ENCODE results near the gene KDM5C.

Gene KDM5C

DNA sequence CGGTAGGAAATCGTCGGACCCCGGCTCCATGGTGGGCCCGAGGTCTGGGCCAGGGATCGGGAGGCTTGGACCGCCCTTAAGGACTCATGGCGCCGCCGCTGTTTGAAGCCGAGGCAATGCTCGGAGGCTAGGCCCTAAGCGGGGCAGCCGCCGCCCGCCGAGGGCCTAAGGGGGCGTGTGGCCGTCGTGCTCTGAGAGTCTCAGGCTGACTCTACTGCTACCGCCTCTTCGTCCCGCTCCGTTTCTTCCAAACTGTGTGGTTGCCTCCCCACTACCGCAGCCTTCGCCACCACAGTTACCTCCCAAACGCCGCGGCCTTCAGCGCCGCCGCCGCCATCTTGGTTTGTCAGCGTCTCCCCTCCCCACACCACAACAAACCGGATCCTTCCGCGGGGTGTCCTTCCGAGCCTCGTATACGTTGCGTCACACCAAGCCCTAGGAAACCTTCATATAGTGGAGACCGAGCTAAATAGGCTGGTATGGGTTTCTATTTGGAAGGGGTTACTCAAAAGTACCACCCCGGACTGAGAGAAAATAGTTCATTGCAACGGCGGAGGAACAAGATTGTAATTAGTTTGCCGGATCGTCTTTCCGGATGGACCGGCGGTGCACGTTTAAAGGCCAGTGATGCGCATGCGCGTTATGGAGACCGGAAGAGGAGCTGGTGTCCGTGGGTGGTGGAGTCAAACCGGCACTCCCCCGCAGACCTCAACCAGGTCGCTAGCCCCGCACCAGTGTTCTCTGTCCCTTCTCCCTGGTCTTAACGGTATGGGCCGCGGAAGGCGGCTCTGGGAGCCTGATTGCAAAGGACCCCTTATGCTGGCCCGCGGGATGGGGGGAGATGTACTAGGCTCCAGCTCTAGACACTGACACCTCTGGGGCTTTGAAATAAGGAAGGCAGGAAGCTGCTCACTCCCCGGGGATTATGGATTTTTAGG lies at the start of gene KDM5C:
KDM5C (minus strand) TSS at position 348 of the 938 bp plus-strand sequence; CDS start at position 30, 318 bp downstream.
- DNase-seq = peak; percentile 95

DNA sequence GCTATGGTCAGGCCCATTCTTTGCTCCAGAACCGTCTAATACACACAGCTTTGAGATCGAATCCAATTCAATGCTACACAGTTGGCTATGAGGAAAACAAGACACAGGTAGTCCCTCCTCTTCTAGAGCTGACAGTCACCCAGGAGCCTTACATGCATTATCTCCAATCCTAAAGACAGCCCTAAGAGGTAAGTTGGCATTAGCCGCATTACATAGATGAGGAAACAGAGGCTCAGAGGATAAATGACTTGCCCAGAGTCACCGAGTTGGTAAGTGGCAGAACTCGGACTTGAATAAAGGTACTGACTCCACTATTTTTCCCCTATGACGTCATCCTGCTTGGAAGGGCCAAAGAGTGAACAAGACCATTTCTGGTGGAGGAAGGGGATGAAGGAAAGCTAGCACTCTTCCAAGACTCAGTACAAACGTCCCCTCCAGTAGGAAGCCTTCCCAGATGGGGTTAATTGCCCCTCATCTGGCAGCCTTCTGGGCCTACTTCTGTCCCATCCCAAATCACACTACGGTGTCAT lies 47.9 kb upstream of the KDM5C start:
- no peak for DNase-seq

DNA sequence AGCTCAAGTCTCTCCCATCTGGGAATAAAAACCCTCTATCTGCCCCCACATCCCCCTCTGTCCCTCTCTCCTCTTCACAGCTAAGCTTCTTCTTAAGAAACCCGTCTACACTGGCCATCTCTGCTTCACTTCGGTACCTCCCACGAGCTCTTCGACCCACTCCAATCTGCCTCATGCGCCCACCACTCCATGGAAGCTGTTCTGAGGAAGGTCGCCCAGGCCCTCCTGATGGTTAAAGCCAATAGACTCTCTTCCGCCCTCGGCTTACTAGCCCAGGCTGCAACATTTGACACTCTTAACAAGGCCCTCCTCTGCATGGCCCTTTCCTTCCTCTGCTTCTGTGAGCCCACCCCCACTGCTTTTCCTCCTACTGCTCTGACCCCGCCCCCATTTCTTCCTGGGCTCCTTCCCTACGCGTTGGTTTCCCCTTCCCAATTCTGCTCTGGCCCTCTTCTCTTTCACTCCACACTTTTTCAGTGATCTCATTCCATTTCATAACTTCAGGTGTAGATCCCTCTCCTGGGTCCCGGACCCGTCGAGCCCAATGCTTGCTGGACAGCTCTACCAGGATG lies 44.6 kb upstream of the KDM5C start:
- no peak for DNase-seq

DNA sequence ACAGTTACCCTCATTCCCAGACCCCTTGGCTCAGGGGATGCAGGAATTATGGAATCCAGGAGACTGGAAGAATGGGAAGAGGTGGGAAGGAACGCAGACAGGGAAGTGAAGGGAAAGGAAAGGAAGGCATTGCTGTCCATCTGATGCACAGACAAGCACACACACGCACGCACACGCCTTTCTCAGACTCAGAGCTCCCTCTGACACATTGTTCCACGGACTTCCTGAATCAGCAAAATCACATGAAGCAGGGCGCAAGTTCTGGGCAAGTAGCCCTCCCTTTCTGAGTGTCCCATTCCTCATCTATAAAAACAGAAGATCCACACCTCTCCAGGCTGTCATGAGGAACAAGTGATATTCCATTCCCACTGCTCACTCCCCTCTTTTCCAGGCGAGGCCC lies 43.2 kb upstream of the KDM5C start:
- no peak for DNase-seq

DNA sequence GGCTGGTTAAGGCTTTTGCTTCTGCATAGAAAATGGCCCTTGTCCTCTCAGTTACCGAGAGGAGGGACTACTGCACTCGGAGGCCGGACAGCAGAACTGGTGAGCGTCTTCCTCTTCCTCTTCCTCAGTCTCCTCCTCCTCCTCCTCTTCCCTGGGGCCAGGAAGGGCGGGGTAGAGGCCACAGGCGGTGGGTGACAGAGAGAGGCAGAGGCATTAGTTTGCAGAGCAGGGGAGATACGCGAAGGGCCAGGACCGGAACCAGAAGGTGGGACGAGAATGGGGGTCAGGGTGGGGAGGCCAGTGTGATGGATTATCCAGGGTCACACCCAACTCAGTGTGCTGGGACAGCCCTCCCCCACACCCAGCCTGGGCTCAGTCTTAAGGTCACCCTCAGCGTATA lies 41.9 kb upstream of the KDM5C start:
- DNase-seq = no peak

DNA sequence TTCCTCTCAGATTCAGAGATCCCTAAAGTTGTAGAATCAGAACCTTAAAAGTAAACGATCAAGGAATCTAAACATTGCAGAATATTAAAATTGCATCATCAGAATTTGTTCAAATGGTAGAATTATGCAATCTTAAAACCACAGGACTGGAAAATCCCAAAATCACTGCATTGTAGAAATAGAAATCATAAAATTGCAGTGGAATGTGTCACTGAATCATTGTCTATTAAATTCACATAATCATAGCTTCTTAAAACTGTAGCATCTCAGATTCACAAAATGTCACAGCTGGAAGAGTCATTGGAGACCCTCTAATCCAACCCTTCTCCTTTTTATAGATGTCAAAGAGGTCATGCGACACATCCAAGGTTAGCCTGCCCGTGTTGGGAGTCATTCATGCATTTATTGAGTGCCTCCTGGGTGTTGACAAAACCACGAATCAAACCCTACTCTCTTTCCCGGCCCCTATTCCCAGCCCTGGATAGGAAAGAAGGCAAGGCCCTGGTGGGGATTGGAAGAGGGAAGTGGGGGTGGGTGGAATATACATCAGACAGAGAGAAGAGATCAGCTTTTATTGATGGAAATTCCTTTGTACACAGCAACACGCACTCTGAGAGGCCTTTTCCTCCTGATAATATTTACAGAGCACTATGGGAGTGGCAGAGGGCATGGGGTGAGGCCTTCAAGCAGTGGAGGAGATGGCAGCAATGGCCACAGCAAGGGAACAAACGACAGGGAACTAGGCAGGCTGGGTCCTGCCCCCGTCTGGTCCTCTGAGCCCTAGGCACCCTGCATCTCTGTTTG lies 41.0 kb upstream of the KDM5C start:
- DNase-seq = no peak

DNA sequence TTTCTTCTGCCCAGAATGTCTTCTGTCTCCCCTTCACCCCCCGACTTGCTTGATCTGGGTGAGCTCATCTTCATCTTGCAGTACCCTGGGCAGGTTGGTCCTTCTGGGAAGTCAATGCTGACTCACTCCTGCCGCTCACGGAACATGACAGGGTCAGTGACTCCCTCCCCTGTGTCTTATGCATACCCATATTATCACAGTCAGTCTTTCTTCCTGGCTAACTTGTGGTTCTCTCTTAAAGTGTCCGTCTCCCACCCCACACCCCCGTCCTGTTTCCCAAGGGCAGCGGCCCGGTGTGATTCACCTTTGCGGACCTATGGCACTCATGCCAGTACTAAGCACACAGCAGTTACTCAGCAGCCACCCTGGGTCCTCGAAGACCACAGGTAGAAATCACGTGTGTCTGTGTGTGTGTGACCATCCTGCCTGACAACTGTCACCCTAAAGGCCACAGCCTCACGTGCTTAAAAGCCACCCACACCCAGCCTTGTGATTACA lies 38.6 kb upstream of the KDM5C start:
- DNase-seq = no peak

DNA sequence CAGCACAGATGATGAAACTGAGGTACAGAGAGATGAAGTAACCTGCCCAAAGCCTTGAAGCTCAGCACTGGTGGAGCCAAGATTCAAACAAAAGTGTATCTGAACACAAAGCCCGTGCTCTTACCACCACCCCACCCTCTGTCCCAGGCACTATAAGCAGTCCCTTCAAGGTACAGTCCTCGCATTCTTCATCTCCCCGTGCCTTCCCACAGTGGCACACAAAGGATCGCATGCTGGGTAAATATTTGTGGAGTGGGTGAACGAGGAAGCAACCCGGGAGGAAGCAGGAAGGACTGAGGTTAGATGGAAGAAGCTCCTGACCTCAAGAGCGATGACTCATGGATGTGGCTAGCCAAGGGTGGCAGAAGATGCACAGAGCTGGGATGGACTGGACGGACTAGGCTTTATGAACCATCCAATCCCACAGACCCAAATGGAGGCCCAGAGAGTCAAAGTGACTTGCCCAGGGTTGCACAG lies 37.9 kb upstream of the KDM5C start:
- no peak for DNase-seq

DNA sequence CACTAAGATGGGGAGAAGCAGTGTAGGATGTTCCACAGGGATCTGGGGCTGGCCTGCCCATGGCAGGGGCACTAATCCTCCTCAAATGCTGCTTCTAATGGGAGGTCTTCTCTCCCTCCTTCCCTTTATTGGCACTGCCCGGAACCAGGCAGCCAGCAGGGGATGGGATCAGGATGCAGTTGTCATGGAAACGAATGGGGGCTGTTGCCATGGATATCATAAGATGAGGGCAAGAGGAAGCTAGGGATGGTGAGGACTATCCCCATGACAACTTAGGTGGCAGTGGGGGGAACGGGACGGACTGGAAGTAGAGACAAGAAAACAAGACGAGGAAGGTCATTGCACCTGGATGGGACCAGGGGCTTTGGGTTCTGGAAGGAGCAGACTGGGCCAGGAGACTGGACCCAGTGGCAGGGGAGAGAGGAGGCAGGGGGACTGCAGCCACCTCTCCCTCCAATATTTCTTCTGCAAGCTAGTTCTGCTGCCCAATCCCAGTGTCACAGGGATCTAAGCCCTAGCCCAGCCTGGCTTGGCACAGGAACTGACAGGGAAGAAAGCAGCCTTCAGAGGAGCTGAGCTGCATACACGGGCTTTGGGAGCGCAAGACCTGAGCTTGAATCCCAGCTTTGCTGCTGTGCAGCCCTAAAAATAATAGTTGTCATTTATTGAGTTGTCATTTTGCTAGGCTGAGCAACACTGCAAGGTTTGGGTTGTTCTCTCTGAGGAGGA lies 37.3 kb upstream of the KDM5C start:
- DNase-seq = no peak

DNA sequence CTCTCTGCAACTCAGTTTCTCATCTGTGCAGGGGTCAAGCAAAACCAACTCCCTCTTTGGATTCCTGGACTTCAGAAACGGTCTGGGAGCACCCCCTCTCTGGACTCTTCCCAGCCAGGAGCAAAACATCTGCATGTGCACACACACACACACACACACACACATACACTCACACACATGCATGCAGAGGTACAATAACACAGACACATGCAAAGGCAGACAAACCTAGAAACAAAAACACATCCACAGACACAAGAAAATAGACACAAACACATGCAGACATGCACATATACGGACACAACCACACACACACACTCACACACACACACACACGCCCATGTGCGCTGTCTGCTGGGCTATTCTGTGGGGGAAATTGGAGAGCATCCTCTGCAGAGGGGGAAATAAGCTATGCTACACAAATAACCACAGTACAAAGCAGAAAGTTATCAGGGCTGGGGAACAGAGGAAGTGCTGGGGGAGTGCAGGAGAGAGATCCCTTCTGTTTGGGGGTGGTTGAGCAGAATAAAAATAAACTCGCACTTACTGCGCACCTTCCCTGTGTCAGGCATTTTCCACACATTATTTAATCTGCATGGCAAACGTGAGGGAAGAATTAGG lies 36.5 kb upstream of the KDM5C start:
- DNase-seq = no peak

DNA sequence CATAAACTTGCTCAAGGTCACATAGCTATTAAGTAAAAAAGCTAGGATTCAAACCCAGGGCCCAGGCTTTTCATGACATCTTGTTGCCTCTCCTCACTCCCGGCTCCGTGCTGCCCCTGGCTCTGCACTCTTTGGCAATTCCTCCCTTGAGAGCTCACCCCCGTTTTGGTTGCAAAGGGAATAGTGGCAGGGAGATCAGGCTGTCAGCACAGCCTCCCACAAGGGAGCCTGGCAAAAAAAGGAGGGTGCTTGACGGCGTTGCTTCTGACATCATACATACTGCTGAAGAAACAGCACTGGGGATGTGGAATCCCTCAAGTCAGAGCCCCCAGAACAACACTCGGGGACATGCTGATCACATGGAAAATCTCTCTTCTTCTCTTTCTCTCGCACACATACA lies 35.8 kb upstream of the KDM5C start:
- no peak for DNase-seq

DNA sequence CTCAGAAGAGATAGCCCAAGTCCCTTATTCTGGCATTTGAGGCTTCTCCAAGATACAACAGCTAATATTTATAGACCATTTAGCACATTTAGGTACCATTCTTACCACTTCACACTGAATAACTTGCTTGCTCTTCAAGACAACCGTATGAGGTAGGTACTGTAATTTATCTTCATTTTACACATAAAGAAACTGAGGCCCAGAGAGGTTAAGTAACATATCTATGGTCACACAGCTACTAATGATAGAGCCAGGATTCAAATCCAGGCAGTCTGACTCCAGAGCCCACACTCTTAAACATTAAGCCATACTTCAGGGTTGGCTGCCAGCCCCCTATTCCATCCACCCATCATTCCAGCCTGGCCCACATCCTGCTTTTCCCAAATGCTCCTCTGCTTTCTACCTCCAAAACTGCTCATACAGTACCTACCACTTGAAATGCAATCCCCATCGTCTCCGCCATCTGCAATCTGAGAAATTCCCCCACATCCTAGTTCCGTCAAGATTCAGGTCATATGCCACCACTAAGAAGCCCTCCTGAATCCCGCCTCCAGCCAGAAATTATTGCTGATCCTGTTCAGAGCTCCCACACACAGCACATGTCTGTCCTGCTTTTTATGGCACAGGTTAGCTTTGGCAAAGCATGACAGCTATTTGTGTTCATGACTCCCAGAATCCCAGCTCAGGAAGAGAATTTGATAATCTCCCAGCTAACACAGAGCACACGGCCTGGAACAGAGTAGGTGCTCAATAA lies 32.8 kb upstream of the KDM5C start:
- DNase-seq = no peak

DNA sequence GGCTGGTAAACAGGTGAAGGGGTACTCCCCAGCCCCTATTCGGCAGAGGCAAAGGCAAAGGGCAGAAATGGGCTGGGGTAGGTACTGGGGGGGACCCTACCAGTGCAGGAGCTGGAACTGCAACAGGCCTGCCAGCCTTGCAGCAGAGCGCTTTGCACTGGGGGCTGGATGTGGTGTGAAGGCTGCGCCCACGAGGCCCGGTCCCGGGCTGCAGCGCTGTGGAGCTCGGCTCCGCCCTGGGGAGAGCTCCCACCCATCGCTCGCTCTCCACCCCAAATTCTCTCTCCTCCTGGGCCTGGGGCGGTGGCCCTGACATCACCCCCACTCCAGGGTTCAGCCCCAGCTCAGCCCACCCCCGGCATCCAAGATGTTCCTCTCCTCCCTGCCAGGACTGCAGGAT lies 32.2 kb upstream of the KDM5C start:
- DNase-seq = no peak

DNA sequence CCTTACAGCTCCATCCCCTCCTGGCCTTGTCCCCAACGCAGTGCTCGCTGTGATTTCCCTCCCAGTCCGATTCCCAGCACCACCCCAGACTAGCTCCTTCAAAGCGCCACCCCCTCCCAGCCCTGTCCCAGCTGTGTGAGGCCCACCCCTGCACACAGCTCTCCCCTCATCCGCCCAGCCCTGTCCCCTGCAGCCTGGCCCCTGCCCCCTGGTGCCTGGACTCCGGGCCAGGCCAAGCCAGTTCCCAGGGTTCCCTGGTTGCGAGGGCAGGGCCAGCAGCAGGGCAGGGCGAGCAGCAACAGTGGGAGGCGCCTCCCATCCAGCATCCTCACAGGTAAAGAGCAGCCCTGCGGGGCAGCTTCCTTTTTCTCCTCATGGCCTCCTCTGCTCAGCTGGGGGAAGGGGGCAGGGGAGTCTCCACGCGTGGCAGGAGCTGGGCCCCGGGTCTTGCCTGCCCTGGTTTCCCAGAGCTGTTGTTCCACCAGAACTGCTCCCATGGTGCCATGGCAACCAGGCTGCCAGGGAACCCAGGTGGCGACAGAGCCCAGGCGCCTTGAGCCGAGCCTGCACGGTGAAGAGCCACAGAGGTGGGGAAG lies 31.5 kb upstream of the KDM5C start:
- no peak for DNase-seq

DNA sequence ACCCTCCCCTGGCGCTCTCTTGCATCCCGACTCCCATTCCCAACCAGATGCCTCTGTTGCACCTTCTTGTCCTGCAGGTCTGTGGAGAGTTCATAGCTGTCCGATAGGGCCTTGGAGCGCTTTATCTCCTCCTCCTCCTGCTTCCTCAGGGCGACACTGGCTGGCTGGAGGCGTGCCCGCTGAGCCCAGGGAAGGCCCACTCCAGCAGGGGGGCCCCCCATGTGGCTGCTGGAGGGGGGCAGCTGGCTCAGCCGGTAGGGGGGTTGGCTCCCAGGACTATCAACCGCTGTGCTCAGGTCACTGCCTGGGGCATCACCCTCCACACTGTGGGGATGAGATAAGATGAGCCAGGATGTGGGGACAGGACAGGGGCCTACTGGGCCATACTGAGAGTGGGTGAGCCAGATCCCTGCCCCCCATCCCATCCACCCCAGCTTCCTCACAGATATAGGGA lies 30.8 kb upstream of the KDM5C start:
- no peak for DNase-seq

DNA sequence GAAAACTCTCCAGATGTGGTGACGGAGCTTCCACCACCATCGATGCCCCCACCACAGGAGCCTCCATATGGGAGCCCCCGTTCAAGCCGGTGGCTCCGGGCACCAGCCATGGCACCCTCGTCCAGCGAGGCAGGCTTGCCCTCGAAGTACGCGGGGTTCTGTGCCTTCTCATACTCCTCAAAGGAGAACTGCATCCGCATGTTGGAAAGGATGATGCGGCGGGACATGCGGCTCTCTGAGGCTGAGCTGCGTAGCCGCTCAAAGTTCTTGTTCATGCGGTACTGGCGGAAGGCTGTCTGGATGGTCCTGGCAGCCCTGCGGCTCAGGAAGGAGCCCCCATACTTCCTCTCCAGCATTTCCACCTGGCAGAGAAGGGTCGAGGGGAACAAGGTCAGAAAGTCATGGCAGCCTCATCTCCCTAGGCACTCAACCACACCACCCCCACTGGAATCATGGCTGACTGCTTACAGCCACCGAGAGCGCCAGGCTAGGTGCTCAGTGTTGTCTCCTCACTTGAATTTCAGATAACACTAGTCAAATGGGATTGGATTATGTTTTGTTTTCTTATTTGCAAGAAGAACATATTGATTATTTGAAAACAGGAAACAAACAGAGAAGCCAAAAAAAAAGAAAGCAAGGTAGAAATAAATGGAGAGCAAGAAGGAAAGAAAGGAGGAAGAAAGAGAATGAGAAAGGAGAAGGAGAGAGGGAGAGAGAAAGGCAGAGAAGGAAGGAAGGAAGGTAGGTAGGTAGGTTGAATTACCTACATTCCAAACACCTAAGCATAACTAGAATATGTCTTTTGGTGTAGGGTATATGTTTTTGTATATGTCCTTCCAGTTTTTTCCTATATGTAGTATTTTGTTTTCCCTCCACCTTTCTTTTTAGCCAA lies 29.8 kb upstream of the KDM5C start:
- no peak for DNase-seq

DNA sequence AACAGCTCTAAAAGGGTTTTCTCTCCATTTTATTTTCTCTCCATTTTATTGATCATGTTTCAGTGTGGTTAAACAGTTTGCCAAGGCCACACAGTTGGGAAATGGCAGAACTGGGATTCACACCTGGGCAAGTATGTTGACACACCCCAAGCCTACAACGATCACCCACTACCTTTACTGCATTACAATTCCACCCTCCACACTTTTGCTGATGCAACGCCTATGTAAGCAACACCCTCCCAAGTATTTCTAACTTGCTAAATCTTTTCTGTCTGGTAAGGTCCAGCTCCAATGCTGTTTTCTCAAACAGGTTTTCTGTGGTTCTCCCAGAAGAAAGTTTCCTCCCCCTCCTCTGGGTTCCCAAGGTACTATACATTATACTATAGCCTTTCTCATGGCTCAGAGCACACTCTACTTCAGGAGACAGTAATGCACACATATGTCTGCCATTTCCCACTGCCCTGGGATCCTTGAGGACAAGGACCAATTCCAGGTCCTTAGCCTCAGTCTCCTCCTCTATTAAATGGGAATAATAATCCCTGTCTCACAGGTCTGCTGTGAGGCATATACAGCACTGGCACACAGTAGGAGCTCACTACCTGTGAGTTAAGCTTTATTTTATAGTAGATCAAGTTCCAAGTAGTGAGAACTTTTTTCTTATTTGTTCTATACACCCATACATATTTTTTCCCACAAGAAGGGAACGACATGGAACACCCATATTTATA lies 28.4 kb upstream of the KDM5C start:
- DNase-seq = no peak

DNA sequence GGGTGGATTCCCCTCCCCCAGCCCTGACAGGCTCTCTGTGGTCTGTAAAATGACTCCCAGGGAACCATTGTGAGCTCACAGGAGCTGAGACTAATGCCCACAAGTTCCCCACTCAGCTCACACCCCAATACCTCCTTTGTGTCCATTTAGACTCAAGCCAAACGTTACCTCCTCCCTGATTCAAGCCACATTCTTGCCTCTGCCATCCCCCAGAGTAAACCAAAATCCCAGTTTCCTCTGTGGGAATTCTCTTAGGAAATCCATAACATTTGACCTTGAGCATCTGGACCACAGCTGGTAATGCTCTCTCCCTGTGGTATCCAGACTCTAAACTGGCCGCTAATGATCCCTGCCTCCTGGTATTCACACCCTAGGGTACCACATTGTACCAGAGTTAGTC lies 26.3 kb upstream of the KDM5C start:
- DNase-seq = no peak

DNA sequence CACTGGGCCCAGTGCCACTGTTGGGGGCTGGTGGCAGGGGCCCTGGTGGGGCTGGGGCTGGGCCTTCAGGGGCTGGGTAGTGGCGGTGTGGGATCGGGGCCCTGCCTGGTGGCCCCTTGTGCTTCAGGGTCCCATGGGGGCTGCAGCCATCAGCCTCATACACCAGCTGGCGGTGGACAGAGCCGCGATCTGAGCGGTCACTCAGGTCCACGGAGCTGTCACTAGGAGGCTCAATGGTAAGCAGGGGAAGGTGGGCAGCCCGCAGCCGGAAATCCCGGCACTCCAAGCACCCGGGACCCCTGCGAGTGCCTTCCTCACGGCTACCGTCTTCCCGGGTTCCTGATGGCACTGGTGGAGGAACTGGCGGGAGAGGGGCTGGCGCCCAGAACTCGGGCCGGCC lies 25.5 kb upstream of the KDM5C start:
- no peak for DNase-seq

All from femur (tissue), 1 donor.